ENCODE measurements around the gene RNFT2.

GRCh38 chr12:116727891-116728290 is 10.2 kb upstream of the RNFT2 start:
- TF ChIP-seq RFX5 (IDR thresholded peaks at IDR 0.05) (no peak), RNF2 (IDR thresholded peaks at IDR 0.05; ENCODE audit: borderline replicate concordance, low read depth) (no peak), MAFK (IDR thresholded peaks at IDR 0.05; ENCODE audit: partially characterized antibody) (no peak), CTCF (IDR thresholded peaks at IDR 0.05) (no peak), BHLHE40 (IDR thresholded peaks at IDR 0.05; ENCODE audit: low read depth, low read length) (no peak), USF2 (IDR thresholded peaks at IDR 0.05) (no peak), CEBPB (IDR thresholded peaks at IDR 0.05) (no peak), RAD21 (conservative IDR thresholded peaks at IDR 0.05 in 1 of 2, IDR thresholded peaks at IDR 0.05 in 1 of 2) (no peak), HDAC2 (IDR thresholded peaks at IDR 0.05) (no peak)
